ENCODE results near the gene PPP1R18.
A peak's percentile ranks its signal among the peaks of the same experiment; 100 is the strongest.
"Not testable (repeated sequence)": the region's sequence is repeated elsewhere in the genome, so short reads cannot be mapped to it uniquely, and the experiment has no call there.

PPP1R18 gene

GRCh38 chr6:30719791-30720737 lies 33.6 kb upstream of the PPP1R18 start, which contains the start of gene TUBB:
Gene TUBB (plus strand): TSS chr6:30720352. CDS start chr6:30720507, 155 bp downstream.
- H3K4me3 ChIP-seq (ENCODE audit: low read depth, low read length), result peak within 1 kb of the TSS; percentile 82
- H3K9me3 ChIP-seq (ENCODE audit: control insufficient read depth, low read length), result no peaks in the 10 kb centered on the region
- H3K27me3 ChIP-seq (ENCODE audit: control insufficient read depth, insufficient read depth, low read length), result no peaks in the 10 kb centered on the region
- no peaks in the 10 kb centered on the region for H3K79me2 ChIP-seq
- peak within 1 kb of the TSS; percentile 76 for H3K27ac ChIP-seq
- no peak within 1 kb of the TSS for H3K9ac ChIP-seq
- no peaks in the 10 kb centered on the region for H3K36me3 ChIP-seq (ENCODE audit: control insufficient read depth, insufficient read depth, low read length)
- H2AFZ ChIP-seq, result peak within 1 kb of the TSS; percentile 87
- H3K4me2 ChIP-seq (ENCODE audit: low read length), result peak within 1 kb of the TSS; percentile 91
- H3K4me1 ChIP-seq, result peaks cover 20% of the 10 kb centered on the region
- no peak for TF ChIP-seq CTCF (IDR thresholded peaks at IDR 0.05)

- no peaks in the 10 kb centered on the region for H3K79me2 ChIP-seq
- no peak overlapping the region for H3K9ac ChIP-seq
- no peaks in the 10 kb centered on the region for H3K27me3 ChIP-seq (ENCODE audit: control insufficient read depth, insufficient read depth, low read length)
- no peaks in the 10 kb centered on the region for H3K36me3 ChIP-seq (ENCODE audit: control insufficient read depth, insufficient read depth, low read length)
- H2AFZ ChIP-seq, result peak overlapping the region; percentile 87
- H3K9me3 ChIP-seq (ENCODE audit: control insufficient read depth, low read length), result no peaks in the 10 kb centered on the region
- H3K4me3 ChIP-seq (ENCODE audit: low read depth, low read length), result peak overlapping the region; percentile 82
- H3K27ac ChIP-seq, result peak overlapping the region; percentile 76
- no peak for TF ChIP-seq CTCF (IDR thresholded peaks at IDR 0.05)
- H3K4me2 ChIP-seq (ENCODE audit: low read length), result peak overlapping the region; percentile 91
- peaks cover 20% of the 10 kb centered on the region for H3K4me1 ChIP-seq
These were observed 32.9 kb upstream of the PPP1R18 start for GRCh38 chr6:30719356-30719755.

GRCh38 chr6:30717845-30718720 lies 31.6 kb upstream of the PPP1R18 start:
- peak overlapping the region; percentile 97 for H3K4me3 ChIP-seq (ENCODE audit: low read depth, low read length)
- H3K4me2 ChIP-seq (ENCODE audit: low read length), result peak overlapping the region; percentile 76
- H2AFZ ChIP-seq, result peak overlapping the region; percentile 90
- H3K27ac ChIP-seq, result peak overlapping the region; percentile 83
- not testable (repeated sequence) for H3K36me3 ChIP-seq (ENCODE audit: control insufficient read depth, insufficient read depth, low read length); H3K9ac ChIP-seq; H3K9me3 ChIP-seq (ENCODE audit: control insufficient read depth, low read length); H3K27me3 ChIP-seq (ENCODE audit: control insufficient read depth, insufficient read depth, low read length); H3K79me2 ChIP-seq
- H3K4me1 ChIP-seq, result peaks cover 19% of the 10 kb centered on the region

GRCh38 chr6:30717129-30717844 lies 30.8 kb upstream of the PPP1R18 start, which contains the start of gene MDC1:
Gene MDC1 (minus strand): TSS chr6:30717281. CDS start chr6:30715175, 2,106 bp downstream.
- H3K4me2 ChIP-seq (ENCODE audit: low read length), result peak within 1 kb of the TSS; percentile 76
- peak within 1 kb of the TSS; percentile 90 for H2AFZ ChIP-seq
- H3K4me1 ChIP-seq, result peaks cover 15% of the 10 kb centered on the region
- no peaks in the 10 kb centered on the region for H3K36me3 ChIP-seq (ENCODE audit: control insufficient read depth, insufficient read depth, low read length)
- peak within 1 kb of the TSS; percentile 97 for H3K4me3 ChIP-seq (ENCODE audit: low read depth, low read length)
- H3K27me3 ChIP-seq (ENCODE audit: control insufficient read depth, insufficient read depth, low read length), result no peaks in the 10 kb centered on the region
- peak within 1 kb of the TSS; percentile 83 for H3K27ac ChIP-seq
- TF ChIP-seq CTCF (IDR thresholded peaks at IDR 0.05), result peak; percentile 42
- no peak within 1 kb of the TSS for H3K9ac ChIP-seq
- no peaks in the 10 kb centered on the region for H3K79me2 ChIP-seq
- H3K9me3 ChIP-seq (ENCODE audit: control insufficient read depth, low read length), result no peaks in the 10 kb centered on the region

Measured in parathyroid adenoma (tissue), 2 donors.